Right ventricle myocardium superior (tissue), 1 donor: ENCODE data around the gene KIAA1671. TPM values are rescaled to one million over a fixed set of nuclear protein-coding genes. Genes with fewer than 3 reads are reported as not detected.
"Not testable (repeated sequence)": the region's sequence is repeated elsewhere in the genome, so short reads cannot be mapped to it uniquely, and the experiment has no call there.

Experiments
- ATAC-seq: fragments of 200-7000 bp; cut with Tn5 transposase; one replicate; pipeline ENCODE4 v1.9.1; 2020; ENCODE audit warnings: mild to moderate bottlenecking; ENCODE audit not compliant: poor library complexity
- DNase-seq: peaks from one replicate; pipeline ENCODE4 v3.0.0-alpha.2; 2020
- intact Hi-C: fragments of 100-400 bp; cut with DNase I; formaldehyde crosslinking; loops from one replicate; pipeline ENCODE4 v1.11.2; 2022
- total RNA-seq: library from RNA; stranded (reverse); fragmentation: NEBNext Ultra II Directional; extraction: Animal tissue kit (Norgen Biotek cat#: 25700); gene quantifications from one replicate; pipeline ENCODE4 v1.2.1, GENCODE V29; 2021
- donor health status: DM: no; HTN: yes; CAD: no; lungs with severe emphysema.

KIAA1671 gene
- total RNA-seq, 1 donor from 2014 or later = 12.6 TPM

DNA sequence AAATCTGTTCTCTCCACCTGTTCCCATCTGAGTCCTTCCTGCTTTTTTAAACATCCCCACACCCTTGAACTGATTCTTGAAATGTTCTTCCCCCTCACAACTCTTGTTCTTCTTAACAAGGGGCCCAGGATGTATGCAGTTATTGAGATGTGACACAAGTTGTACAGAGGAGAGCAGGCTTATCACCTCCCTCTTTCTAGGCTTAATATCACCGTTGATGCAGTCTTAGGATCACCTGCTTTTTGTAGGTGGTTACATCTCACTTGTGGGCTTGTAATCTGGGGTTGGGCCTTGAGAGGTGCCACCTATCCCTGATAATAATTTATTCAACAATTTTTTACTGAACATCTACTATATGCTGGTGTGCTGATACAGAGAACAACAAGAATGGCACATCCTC, 253.3 kb downstream of the KIAA1671 start:
- DNase-seq (no peak), ATAC-seq (no peak)
- intact Hi-C loops = no loop called here

GRCh38 chr22:25206998-25207397, 254.5 kb downstream of the KIAA1671 start:
- ATAC-seq (no peak), DNase-seq (no peak)
- intact Hi-C loops = no loop called here

DNA sequence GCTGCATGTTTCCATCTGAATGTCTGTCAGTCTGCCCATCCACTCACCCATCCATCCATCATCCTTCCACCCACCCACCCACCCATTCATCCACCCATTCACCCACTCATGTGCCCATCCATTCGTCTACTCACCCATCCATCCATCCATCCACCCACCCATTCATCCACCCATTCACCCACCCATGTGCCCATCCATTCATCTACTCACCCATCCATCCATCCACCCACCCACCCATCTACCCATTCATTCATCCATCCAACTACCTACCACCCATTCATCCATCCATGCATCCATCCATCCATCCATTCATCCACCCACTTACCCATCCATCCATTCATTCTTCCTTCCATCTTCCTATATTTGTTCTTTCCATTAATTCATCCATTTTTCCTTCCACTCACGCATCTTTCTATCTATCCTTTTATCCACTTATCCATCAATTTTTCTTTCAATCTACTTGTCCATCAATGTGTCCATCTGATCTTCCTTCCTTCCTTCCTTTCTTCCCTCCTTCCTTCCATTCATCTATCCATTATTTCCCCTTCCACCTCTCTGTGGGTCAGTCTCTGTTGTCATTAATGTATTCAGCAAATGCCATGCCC, 255.1 kb downstream of the KIAA1671 start:
- no peak for DNase-seq
- intact Hi-C loops = no loop called here
- no peak for ATAC-seq

DNA sequence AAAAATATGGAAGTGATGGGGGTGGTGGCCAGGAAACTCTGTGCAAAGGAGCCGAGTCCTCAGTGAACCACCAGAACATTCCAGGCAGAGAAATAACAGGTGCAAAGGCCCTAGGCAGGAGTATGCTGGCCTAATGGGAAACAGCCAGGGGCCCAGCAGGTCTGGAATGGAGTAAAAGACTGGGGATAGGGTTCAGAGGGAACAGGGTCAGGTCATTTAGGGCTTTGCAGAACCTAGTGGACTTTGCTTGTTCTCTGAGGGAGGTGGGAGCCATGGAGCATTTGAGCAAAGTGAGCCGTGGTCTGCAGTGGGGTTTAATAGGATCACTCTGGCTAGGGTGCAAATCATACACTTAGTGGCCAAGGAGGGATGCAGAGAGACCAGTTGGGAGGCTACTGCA, 255.8 kb downstream of the KIAA1671 start:
- intact Hi-C loops = no loop called here
- DNase-seq = no peak

DNA sequence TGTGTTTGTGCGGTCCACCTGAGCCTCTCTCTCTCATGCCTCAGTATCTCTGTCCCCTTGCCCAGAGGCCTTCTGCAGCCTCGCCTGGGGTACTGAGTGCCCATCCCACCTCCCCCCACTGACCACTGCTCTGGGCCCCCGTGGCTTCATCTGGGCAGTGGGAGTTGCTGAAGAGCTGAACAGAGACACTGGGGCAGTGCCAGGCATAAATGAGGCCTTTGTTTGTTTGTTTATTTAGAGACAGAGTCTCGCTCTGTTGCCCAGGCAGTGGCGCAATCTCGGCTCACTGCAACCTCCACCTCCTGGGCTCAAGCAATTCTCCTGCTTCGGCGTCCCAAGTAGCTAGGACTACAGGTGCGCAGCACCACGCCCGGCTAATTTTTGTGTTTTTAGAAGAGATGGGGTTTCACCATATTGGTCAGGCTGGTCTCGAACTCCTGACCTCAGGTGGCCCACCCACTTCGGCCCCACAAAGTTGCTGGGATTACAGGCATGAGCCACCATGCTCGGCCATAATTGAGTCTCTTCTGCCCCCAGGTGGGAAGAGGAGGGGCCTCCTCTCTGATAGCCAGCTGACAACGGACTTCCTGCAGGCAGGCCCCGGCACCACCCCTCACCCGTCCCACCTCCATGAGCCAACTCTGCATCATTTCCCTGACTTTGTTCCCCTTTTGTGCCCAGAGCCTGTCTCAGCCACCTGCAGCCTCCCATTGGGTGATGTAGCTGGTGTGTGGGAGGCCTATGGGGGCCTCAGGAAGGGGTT, 256.4 kb downstream of the KIAA1671 start:
- DNase-seq = no peak
- no peak for ATAC-seq
- intact Hi-C loops = no loop called here

More for the DNA sequence above, 255.8 kb downstream of the KIAA1671 start:
- ATAC-seq = no peak

DNA sequence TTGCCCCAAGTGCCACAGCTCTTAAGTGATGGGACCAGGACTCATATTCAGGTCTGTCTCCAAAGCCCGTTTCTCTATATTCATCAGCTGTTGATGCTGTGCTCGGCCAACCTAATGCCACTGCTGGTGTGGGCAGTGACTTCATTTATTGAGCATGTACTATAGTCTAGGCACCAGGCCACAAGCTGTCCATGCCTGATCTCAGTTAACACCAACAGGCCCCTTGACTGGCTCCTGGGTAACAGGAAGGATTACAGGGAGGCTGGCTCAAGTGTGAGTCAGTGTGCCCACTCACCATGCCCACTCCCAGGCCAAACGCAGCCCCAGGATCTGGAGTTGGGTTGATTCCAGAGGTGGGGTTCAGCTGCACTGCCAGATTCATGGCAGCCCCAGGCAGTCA, 258.3 kb downstream of the KIAA1671 start:
- ATAC-seq (no peak), DNase-seq (no peak)
- intact Hi-C loops = no loop called here

DNA sequence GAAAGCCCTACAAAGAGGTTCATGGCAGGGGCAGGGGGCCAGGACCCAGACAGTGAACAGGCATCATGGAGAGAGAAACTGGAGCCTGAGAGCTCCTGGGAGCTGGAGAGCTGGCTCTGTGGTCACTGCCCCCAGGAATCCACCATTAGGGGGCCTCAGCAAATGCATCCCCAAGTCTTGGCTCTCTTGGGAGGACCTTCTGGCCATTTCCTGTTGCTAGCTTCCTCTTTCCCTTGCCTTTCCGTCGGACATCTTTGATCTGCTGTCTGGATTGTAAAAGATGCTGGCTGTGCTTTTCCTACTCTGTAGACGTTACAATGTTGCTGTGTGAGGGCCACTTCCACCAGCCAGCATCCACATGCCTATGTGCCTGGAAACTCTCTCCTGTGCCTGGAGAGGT, 259.8 kb downstream of the KIAA1671 start:
- DNase-seq (no peak), ATAC-seq (no peak)
- intact Hi-C loops = no loop called here

GRCh38 chr22:25213221-25213620, 260.7 kb downstream of the KIAA1671 start:
- DNase-seq = no peak
- intact Hi-C loops = no loop called here

DNA sequence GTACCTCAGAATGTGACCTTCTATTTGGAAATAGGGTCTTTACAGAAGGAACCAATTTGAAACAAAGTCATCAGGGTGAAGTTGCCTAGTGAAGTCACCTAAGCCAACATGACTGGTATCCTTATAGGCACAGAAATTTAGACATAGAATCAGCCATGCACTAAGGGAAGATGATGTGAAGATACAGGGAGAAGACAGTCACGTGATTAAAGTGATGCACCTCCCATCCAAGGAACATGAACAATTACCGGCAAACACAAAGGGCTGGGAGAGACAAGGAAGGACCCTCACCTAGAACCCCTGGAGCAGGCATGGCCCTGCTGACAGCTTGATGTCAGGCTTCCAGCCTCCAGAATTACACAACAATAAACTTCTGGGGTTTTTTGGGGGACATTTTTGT, 263.7 kb downstream of the KIAA1671 start:
- no peak for ATAC-seq
- no peak for DNase-seq
- intact Hi-C loops = no loop called here

More at GRCh38 chr22:25213221-25213620, 260.7 kb downstream of the KIAA1671 start:
- ATAC-seq = no peak

- intact Hi-C loops = no loop called here
- ATAC-seq (no peak), DNase-seq (no peak)
Measured at GRCh38 chr22:25219211-25219689, 266.7 kb downstream of the KIAA1671 start, which contains the start of gene CRYBB2. Gene CRYBB2 (plus strand): TSS chr22:25219639. CDS start chr22:25221430, 1,791 bp downstream.

DNA sequence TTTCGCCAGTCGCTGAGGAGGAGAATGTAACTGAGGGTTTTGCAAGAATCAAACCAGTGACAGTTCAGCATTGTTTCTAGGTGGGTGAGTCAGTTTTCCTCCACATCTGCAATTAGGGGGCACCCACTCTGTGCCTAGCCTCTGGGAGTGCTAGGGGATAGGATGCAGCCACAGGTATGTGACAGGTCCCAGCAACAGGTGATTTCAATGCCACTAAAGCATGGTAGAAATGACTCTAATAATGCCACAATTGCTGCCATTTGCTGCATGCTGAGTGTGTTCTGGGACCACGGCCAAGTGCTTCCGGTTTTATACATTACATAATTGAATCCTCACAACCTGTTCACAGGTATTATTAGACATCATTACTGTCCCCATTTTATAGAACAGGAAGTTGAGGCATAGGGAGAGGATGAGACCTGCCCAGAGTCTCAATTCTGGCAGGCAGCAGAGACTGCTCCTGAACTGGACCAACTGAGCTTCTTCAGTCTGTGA, 267.5 kb downstream of the KIAA1671 start:
- no peak for DNase-seq
- no peak for ATAC-seq
- intact Hi-C loops = no loop called here

DNA sequence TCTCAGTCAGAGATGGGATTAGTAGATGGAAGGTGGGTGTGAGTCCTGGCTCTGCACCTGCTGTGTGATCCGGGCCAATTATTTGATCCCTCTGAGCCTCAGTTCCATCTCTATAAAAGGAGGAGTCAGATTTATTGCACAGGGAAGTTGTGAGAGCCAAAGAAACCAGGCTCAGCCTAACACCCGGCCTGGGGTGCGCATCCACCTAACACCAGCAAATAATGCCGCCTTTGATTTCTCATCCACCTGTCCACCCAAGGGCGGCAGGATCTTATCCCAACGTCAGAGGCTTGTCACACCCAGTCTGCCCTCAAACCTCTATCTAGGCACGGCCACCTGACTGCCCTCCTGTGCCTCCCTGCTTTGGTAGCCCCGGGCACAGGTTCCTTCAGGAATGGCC, 269.3 kb downstream of the KIAA1671 start:
- no peak for DNase-seq
- ATAC-seq = no peak
- intact Hi-C loops = no loop called here

DNA sequence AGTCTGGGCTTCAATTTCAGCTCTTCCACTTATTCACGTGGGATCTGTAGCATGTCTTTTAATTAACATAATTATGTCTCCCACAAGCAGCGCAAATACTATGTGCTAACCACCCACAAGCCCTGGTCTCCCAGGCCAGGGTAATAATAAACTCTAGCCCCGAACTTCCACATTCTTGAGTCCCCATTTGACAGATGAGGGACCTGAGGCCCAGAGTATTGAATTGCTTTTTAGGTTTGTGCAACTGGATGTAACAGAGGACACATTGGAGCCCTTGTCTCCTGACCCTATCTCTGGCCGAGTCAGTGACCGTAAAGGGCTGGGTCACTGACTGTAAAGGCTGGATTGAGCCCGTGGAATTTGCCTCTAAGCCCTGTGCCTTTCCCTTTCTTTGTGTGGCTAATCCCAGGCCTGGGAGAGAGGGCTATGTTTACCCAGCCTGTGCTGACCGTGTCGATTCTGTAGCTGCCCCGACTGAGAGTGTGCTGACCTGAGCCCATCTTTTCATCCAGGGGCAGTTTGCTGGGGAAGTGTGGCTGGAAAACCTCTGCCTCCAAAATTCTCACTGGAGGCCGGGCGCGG, 270.8 kb downstream of the KIAA1671 start:
- ATAC-seq = no peak
- intact Hi-C loops = no loop called here
- DNase-seq = no peak

DNA sequence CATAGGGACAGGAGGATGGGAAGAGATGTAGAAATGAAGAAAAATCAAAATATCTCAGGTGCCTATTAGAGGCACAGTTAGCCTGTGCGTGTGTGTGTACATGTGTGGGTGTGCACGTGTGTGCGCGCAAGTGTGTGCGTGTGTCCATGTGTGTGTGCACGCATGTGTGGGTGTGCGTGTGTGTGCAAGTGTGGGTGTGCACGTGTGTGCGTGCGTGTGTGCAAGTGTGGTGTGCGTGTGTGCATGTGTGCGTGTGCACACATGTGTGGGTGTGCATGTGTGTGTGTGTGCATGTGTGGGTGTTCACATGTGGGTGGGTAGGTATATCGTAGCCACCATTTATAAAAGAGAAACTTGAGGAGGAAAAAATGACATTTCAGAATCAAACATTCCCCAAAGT, 276.3 kb downstream of the KIAA1671 start:
- DNase-seq = no peak
- intact Hi-C loops = no loop called here
- ATAC-seq = no peak

DNA sequence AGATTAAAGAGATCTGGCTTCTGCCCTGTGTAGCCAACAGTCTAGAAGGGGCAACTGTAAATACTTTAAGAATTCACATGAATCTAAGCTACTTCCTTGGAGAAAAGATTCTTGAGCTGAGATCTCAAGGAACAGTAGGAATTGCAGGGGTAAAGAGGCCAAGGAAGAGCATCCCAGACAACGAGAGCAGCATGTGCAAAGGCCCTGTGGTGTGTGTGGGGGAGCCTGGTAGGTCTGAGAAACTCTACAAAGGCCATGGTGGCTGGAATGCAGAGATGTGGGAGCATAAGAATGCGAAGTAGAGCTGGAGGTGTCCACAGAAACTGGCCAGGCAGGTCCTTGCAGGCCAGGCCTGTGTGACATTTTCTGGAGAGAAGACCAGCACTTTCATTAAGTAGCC, 278.2 kb downstream of the KIAA1671 start:
- intact Hi-C loops = not testable (repeated sequence)

GRCh38 chr22:25232301-25232700, 279.8 kb downstream of the KIAA1671 start:
- DNase-seq = no peak
- intact Hi-C loops = no loop called here
- ATAC-seq = no peak

More for the DNA sequence above, 278.2 kb downstream of the KIAA1671 start:
- not testable (repeated sequence) for DNase-seq, ATAC-seq

GRCh38 chr22:25233706-25234105, 281.2 kb downstream of the KIAA1671 start:
- DNase-seq, intact Hi-C loops, ATAC-seq: not testable (repeated sequence)

- peak; percentile 81 for DNase-seq
- peak; percentile 95 for ATAC-seq
- intact Hi-C loops = no loop called here
Measured at GRCh38 chr22:25235547-25236290, 283.2 kb downstream of the KIAA1671 start.

GRCh38 chr22:25236417-25236816, 283.9 kb downstream of the KIAA1671 start:
- no peak for ATAC-seq
- no peak for DNase-seq
- intact Hi-C loops = no loop called here
